H9 (cell line): Measurements from ENCODE around the gene ROBO2. TPM values are rescaled to one million over a fixed set of nuclear protein-coding genes. Genes with fewer than 3 reads are reported as not detected.

Experiments used
- DNase-seq: peaks from one replicate; pipeline ENCODE4 v3.0.0-alpha.2; 2017
- H2AFZ ChIP-seq: one replicate; pipeline ENCODE4 v1.6.1; 2013; ENCODE audit warnings: mild to moderate bottlenecking, low read length, control low read depth, moderate library complexity
- H2AK5ac ChIP-seq: 2 replicates; pipeline ENCODE4 v1.6.1; 2013; ENCODE audit warnings: low read length, control low read depth, mixed read lengths; ENCODE audit not compliant: insufficient read length
- H2BK120ac ChIP-seq: one replicate; pipeline ENCODE4 v1.6.1; 2013; ENCODE audit warnings: low read depth, mild to moderate bottlenecking, low read length, control low read depth, inconsistent platforms; ENCODE audit not compliant: poor library complexity, severe bottlenecking
- H2BK12ac ChIP-seq: 2 replicates; pipeline ENCODE4 v1.6.1; 2013; ENCODE audit warnings: low read length, control low read depth, mixed read lengths, low read depth; ENCODE audit not compliant: insufficient read length
- H2BK15ac ChIP-seq: 2 replicates; pipeline ENCODE4 v1.6.1; 2013; ENCODE audit warnings: low read depth, low read length, control low read depth
- H2BK20ac ChIP-seq: one replicate; pipeline ENCODE4 v1.6.1; 2013; ENCODE audit warnings: low read depth, mild to moderate bottlenecking, low read length, control low read depth, inconsistent platforms; ENCODE audit not compliant: poor library complexity, severe bottlenecking
- H2BK5ac ChIP-seq: 2 replicates; pipeline ENCODE4 v1.6.1; 2013; ENCODE audit warnings: low read length, control low read depth, mixed read lengths; ENCODE audit not compliant: insufficient read length
- H3K14ac ChIP-seq: 2 replicates; pipeline ENCODE4 v1.6.1; 2013; ENCODE audit warnings: low read length, control low read depth; ENCODE audit not compliant: insufficient read depth
- H3K18ac ChIP-seq: 2 replicates; pipeline ENCODE4 v1.6.1; 2013; ENCODE audit warnings: low read depth, mild to moderate bottlenecking, mixed read lengths, low read length, control low read depth; ENCODE audit not compliant: insufficient read length
- H3K23ac ChIP-seq: 2 replicates; pipeline ENCODE4 v1.6.1; 2013; ENCODE audit warnings: low read length, control low read depth, mixed read lengths, low read depth; ENCODE audit not compliant: insufficient read length
- H3K23me2 ChIP-seq: 2 replicates; pipeline ENCODE4 v1.6.1; 2013; ENCODE audit warnings: low read depth, mild to moderate bottlenecking, mixed read lengths, low read length, control low read depth; ENCODE audit not compliant: insufficient read length, poor library complexity, severe bottlenecking
- H3K27ac ChIP-seq: 2 replicates; pipeline ENCODE4 v1.5.1; 2013; ENCODE audit warnings: low read length, control low read depth, mixed read lengths, low read depth; ENCODE audit not compliant: insufficient read length
- H3K27me3 ChIP-seq: 2 replicates; pipeline ENCODE4 v1.6.1; 2013; ENCODE audit warnings: low read length, control low read depth, inconsistent platforms; ENCODE audit not compliant: insufficient read depth
- H3K4ac ChIP-seq: 2 replicates; pipeline ENCODE4 v1.6.1; 2013; ENCODE audit warnings: low read depth, mild to moderate bottlenecking, control low read depth, inconsistent platforms, low read length, moderate library complexity
- H3K4me1 ChIP-seq: 2 replicates; pipeline ENCODE4 v1.6.1; 2013; ENCODE audit warnings: low read length, control low read depth, inconsistent platforms; ENCODE audit not compliant: insufficient read depth
- H3K4me2 ChIP-seq: 2 replicates; pipeline ENCODE4 v1.6.1; 2013; ENCODE audit warnings: low read length, control low read depth, mixed read lengths; ENCODE audit not compliant: insufficient read length, insufficient read depth
- H3K56ac ChIP-seq: 2 replicates; pipeline ENCODE4 v1.6.1; 2013; ENCODE audit warnings: low read depth, mild to moderate bottlenecking, mixed read lengths, low read length, control low read depth; ENCODE audit not compliant: insufficient read length
- H3K79me1 ChIP-seq: 2 replicates; pipeline ENCODE4 v1.6.1; 2013; ENCODE audit warnings: low read depth, mild to moderate bottlenecking, moderate library complexity, low read length, control low read depth, inconsistent platforms; ENCODE audit not compliant: insufficient read depth, poor library complexity, severe bottlenecking
- H3K79me2 ChIP-seq: 2 replicates; pipeline ENCODE4 v1.6.1; 2013; ENCODE audit warnings: low read length, control low read depth, inconsistent platforms; ENCODE audit not compliant: insufficient read depth
- H3K9ac ChIP-seq: 2 replicates; pipeline ENCODE4 v1.6.1; 2013; ENCODE audit warnings: low read length, control low read depth, mixed read lengths; ENCODE audit not compliant: insufficient read length; ENCODE audit errors: extremely low read depth
- H3K9me3 ChIP-seq: one replicate; pipeline ENCODE4 v1.6.1; 2013; ENCODE audit warnings: low read depth, low read length, inconsistent platforms; ENCODE audit not compliant: control insufficient read depth
- H3T11ph ChIP-seq: one replicate; pipeline ENCODE4 v1.6.1; 2013; ENCODE audit warnings: mild to moderate bottlenecking, low read length, control low read depth, inconsistent platforms
- H4K20me1 ChIP-seq: one replicate; pipeline ENCODE4 v1.6.1; 2013; ENCODE audit not compliant: control insufficient read depth, insufficient read length, insufficient read depth
- H4K5ac ChIP-seq: 2 replicates; pipeline ENCODE4 v1.6.1; 2013; ENCODE audit warnings: low read depth, mild to moderate bottlenecking, mixed read lengths, low read length, control low read depth; ENCODE audit not compliant: insufficient read length
- H4K8ac ChIP-seq: replicated peaks from 2 replicates; pipeline ENCODE4 v1.6.1; 2013; ENCODE audit warnings: low read length, control low read depth, mixed read lengths, low read depth; ENCODE audit not compliant: insufficient read length
- H4K91ac ChIP-seq: 2 replicates; pipeline ENCODE4 v1.6.1; 2013; ENCODE audit warnings: low read depth, mild to moderate bottlenecking, moderate library complexity, mixed read lengths, low read length, control low read depth; ENCODE audit not compliant: insufficient read length
- H3K27ac Mint-ChIP-seq, 3 experiments: 2 replicates in 2 of 3; 3 replicates in 1 of 3; pipeline ENCODE4 v1.8.0; 2020 to 2021; ENCODE audit warnings: mixed read lengths in 3 of 3, mild to moderate bottlenecking in 1 of 3, moderate library complexity in 1 of 3
- H3K27me3 Mint-ChIP-seq: 2 replicates; pipeline ENCODE4 v1.8.0; 2021; ENCODE audit warnings: low read depth, mild to moderate bottlenecking, moderate library complexity, mixed read lengths
- H3K36me3 Mint-ChIP-seq, 3 experiments: 2 replicates in 2 of 3; 3 replicates in 1 of 3; pipeline ENCODE4 v1.8.0; 2020 to 2021; ENCODE audit warnings: low read depth in 3 of 3, mixed read lengths in 3 of 3; ENCODE audit not compliant: insufficient read depth in 1 of 3
- H3K4me1 Mint-ChIP-seq, 2 experiments: 2 replicates each; pipeline ENCODE4 v1.8.0; 2020; ENCODE audit warnings: mixed read lengths in 2 of 2
- H3K4me3 Mint-ChIP-seq, 2 experiments: 2 replicates in 1 of 2; 3 replicates in 1 of 2; pipeline ENCODE4 v1.8.0; 2020 to 2021; ENCODE audit warnings: mild to moderate bottlenecking in 2 of 2, mixed read lengths in 2 of 2, moderate library complexity in 1 of 2
- H3K9me3 Mint-ChIP-seq, 2 experiments: 2 replicates in 1 of 2; 3 replicates in 1 of 2; pipeline ENCODE4 v1.8.0; 2020; ENCODE audit warnings: mild to moderate bottlenecking in 2 of 2, mixed read lengths in 2 of 2, moderate library complexity in 1 of 2
- total RNA-seq: library from RNA; stranded (reverse); gene quantifications from 2 replicates; pipeline ENCODE4 v1.2.1, GENCODE V29; 2021
- TF ChIP-seq, protein P1 (sequence below): fragments of 200-600 bp; sonication (generic); conservative IDR thresholded peaks from 3 replicates; pipeline ENCODE4 v1.8.0; 2021; ENCODE audit warnings: antibody characterized with exemption, mild to moderate bottlenecking

ROBO2 gene
- total RNA-seq, 1 experiment from 2014 or later, result 2.3 TPM

DNA sequence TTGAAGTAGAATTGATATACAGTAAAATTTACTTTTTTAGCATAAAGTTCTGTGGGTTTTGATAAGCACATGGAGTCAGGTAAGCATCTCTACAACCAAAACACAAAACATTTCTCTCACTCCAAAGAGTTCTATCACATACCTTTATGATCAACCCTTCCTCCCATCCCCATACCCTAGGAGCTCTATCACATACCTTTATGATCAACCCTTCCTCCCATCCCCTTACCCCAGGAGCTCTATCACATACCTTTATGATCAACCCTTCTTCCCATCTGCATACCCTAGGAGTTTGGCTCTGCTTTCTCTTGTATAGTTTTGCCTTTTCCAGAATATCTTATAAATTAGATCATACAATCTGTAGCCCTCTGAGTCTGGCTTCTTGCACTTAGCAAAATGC is 315.1 kb downstream of the ROBO2 start:
- no peak overlapping the region for H3K4me2 ChIP-seq
- H3K9ac ChIP-seq, result no peak overlapping the region
- H3K27ac ChIP-seq, result no peak overlapping the region
- H4K20me1 ChIP-seq, result no peaks in the 10 kb centered on the region
- DNase-seq, result no peak
- H4K8ac ChIP-seq, result no peak overlapping the region
- Mint-ChIP-seq H3K27me3 (no peaks in the 10 kb centered on the region), H3K9me3 (no peaks in the 10 kb centered on the region; a peak in 1 of 5 replicates), H3K27ac (no peak overlapping the region), H3K36me3 (no peaks in the 10 kb centered on the region; a peak in 2 of 7 replicates), H3K4me1 (peaks cover 11 to 14% of the 10 kb centered on the region in 2 experiments), H3K4me3 (no peak overlapping the region)
- no peak overlapping the region for H2BK15ac ChIP-seq
- H3K4ac ChIP-seq, result no peak overlapping the region
- no peak overlapping the region for H3T11ph ChIP-seq
- H3K56ac ChIP-seq, result no peak overlapping the region
- no peaks in the 10 kb centered on the region; the same call in 1 of the 2 replicates for H3K4me1 ChIP-seq
- no peak overlapping the region for H2BK20ac ChIP-seq
- H3K9me3 ChIP-seq, result no peaks in the 10 kb centered on the region
- TF ChIP-seq, protein P1, sequence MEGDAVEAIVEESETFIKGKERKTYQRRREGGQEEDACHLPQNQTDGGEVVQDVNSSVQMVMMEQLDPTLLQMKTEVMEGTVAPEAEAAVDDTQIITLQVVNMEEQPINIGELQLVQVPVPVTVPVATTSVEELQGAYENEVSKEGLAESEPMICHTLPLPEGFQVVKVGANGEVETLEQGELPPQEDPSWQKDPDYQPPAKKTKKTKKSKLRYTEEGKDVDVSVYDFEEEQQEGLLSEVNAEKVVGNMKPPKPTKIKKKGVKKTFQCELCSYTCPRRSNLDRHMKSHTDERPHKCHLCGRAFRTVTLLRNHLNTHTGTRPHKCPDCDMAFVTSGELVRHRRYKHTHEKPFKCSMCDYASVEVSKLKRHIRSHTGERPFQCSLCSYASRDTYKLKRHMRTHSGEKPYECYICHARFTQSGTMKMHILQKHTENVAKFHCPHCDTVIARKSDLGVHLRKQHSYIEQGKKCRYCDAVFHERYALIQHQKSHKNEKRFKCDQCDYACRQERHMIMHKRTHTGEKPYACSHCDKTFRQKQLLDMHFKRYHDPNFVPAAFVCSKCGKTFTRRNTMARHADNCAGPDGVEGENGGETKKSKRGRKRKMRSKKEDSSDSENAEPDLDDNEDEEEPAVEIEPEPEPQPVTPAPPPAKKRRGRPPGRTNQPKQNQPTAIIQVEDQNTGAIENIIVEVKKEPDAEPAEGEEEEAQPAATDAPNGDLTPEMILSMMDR, result no peak
- no peak overlapping the region for H2AFZ ChIP-seq
- no peak overlapping the region for H2BK120ac ChIP-seq
- H3K23me2 ChIP-seq, result no peaks in the 10 kb centered on the region
- no peaks in the 10 kb centered on the region for H3K27me3 ChIP-seq
- no peak overlapping the region for H4K5ac ChIP-seq
- no peak overlapping the region for H4K91ac ChIP-seq
- no peak overlapping the region for H2BK12ac ChIP-seq
- H3K14ac ChIP-seq, result no peak overlapping the region
- H3K23ac ChIP-seq, result no peak overlapping the region
- no peak overlapping the region for H3K18ac ChIP-seq
- no peak overlapping the region for H2AK5ac ChIP-seq
- H2BK5ac ChIP-seq, result no peak overlapping the region
- no peaks in the 10 kb centered on the region for H3K79me2 ChIP-seq
- no peaks in the 10 kb centered on the region for H3K79me1 ChIP-seq
